Transverse colon (tissue), 4 donors: Measurements from ENCODE around the gene PRDM8. TPM values are rescaled to one million over a fixed set of nuclear protein-coding genes. Genes with fewer than 3 reads are reported as not detected.

Source experiments
- DNase-seq: peaks from one replicate; pipeline ENCODE4 v3.0.0-alpha.2; 2019
- H3K27ac ChIP-seq, 4 donors: fragments of 200-600 bp; sonication (generic); 2 replicates each; pipeline ENCODE4 v1.5.1; 2016 to 2018; ENCODE audit warnings: inconsistent platforms in 4 of 4
- H3K27me3 ChIP-seq: fragments of 200-600 bp; sonication (generic); 2 replicates; pipeline ENCODE4 v1.5.1; 2017; ENCODE audit warnings: inconsistent platforms
- H3K36me3 ChIP-seq, 4 donors: fragments of 200-600 bp; sonication (generic); 2 replicates each; pipeline ENCODE4 v1.5.1; 2017 to 2019; ENCODE audit warnings: inconsistent platforms in 4 of 4
- H3K4me1 ChIP-seq, 4 donors: fragments of 200-600 bp; sonication (generic); 2 replicates each; pipeline ENCODE4 v1.5.1; 2017 to 2020; ENCODE audit warnings: inconsistent platforms in 4 of 4
- H3K4me3 ChIP-seq, 4 donors: fragments of 200-600 bp; sonication (generic); 1 replicate in 1 of 4; 2 replicates in 3 of 4; pipeline versions ENCODE4 v1.5.1 to v1.6.1; 2017 to 2019; ENCODE audit warnings: inconsistent platforms in 4 of 4
- H3K9me3 ChIP-seq, 2 donors: fragments of 200-600 bp; sonication (generic); 2 replicates each; pipeline ENCODE4 v1.5.1; 2017 to 2019; ENCODE audit warnings: inconsistent platforms in 2 of 2
- CTCF ChIP-seq, 5 experiments: fragments of 200-600 bp in 3 of 5; fragments of 450-650 bp in 2 of 5; sonication (generic) in 3 of 5; IDR thresholded peaks; 1 replicate in 2 of 5; 2 replicates in 3 of 5; pipeline ENCODE4 v1.5.1; 2016 to 2017; ENCODE audit warnings: antibody characterized with exemption in 5 of 5, inconsistent platforms in 3 of 5, mild to moderate bottlenecking in 2 of 5, moderate library complexity in 1 of 5
- EP300 ChIP-seq: sonication (generic); formaldehyde crosslinking; IDR thresholded peaks from one replicate; pipeline ENCODE4 v1.6.1; 2017; ENCODE audit warnings: antibody characterized with exemption, low read depth
- POLR2A ChIP-seq: fragments of 450-650 bp; IDR thresholded peaks from one replicate; pipeline ENCODE4 v1.6.1; 2016; ENCODE audit warnings: antibody characterized with exemption, mild to moderate bottlenecking, moderate library complexity
- POLR2AphosphoS5 ChIP-seq, 3 donors: sonication (generic); formaldehyde crosslinking; IDR thresholded peaks; one replicate each; pipeline ENCODE4 v1.6.1; 2016; ENCODE audit warnings: antibody characterized with exemption in 3 of 3
- WGBS, 2 donors: methylation state at CpG; one replicate each; pipeline ENCODE4 v1.1.5; 2018; ENCODE audit warnings: low coverage in 1 of 2; 5-methylcytosine and 5-hydroxymethylcytosine counted together
- in situ Hi-C, 4 donors: fragments of 200-750 bp; cut with MboI; loops; one replicate each; pipeline versions ENCODE4 v1.15.0 to v1.15.1; 2017; ENCODE audit warnings: low sequenced_read_pairs in 3 of 4, low pct_ligation_motif_present in 1 of 4, low pct_unique_long_range_greater_than_20kb in 1 of 4
- intact Hi-C: fragments of 100-400 bp; cut with DNase I; formaldehyde crosslinking; loops from one replicate; pipeline ENCODE4 v1.15.1; 2023; ENCODE audit warnings: low total_unique reads
- total RNA-seq, 4 donors: library from RNA; depleted of rRNA; stranded (reverse); fragments of >200 nt; gene quantifications; one replicate each; pipeline ENCODE4 v1.1.0, GENCODE V29; 2016

PRDM8 gene
- total RNA-seq, 4 donors from 2014 or later: 0.20 to 5.2 (median 3.2) TPM

- peak; percentile 53 for DNase-seq
- H3K36me3 ChIP-seq: no peaks in the 10 kb centered on the region
- TF ChIP-seq EP300: no peak
- TF ChIP-seq CTCF (IDR thresholded peaks at IDR 0.05): no peak
- no peak for TF ChIP-seq POLR2A
- TF ChIP-seq POLR2AphosphoS5 (IDR thresholded peaks at IDR 0.05): no peak
- peaks cover 56% of the 10 kb centered on the region for H3K27me3 ChIP-seq
- intact Hi-C loops: no loop called here
- no peaks in the 10 kb centered on the region for H3K9me3 ChIP-seq
- WGBS, 2 donors: 5% methylated on average over 80 of the region's 88 CpGs; no CpG with 5 or more reads in 1 of the 2 donors
- peaks cover 0 to 21% (median 15%) of the 10 kb centered on the region in 4 donors for H3K4me1 ChIP-seq
- in situ Hi-C loops: loop anchor here in 2 of 4 donors (25.0 kb wide), 2 partner anchors 291 to 1241 kb away; no protein-coding TSS in a partner anchor
- peak overlapping the region; percentile 61 to 90 (median 80) for H3K4me3 ChIP-seq
- H3K27ac ChIP-seq: peak overlapping the region; percentile 87 to 95 (median 90)
Measured at GRCh38 chr4:80202741-80203553, 5.6 kb downstream of the PRDM8 start.

GRCh38 chr4:80204433-80205011, 7.2 kb downstream of the PRDM8 start:
- H3K9me3 ChIP-seq: no peaks in the 10 kb centered on the region
- TF ChIP-seq POLR2A (no peak), CTCF (IDR thresholded peaks at IDR 0.05) (no peak), POLR2AphosphoS5 (IDR thresholded peaks at IDR 0.05) (no peak), EP300 (no peak)
- peaks cover 41% of the 10 kb centered on the region for H3K27me3 ChIP-seq
- no peak for DNase-seq
- peaks cover 0 to 20% (median 14%) of the 10 kb centered on the region in 4 donors for H3K4me1 ChIP-seq
- intact Hi-C loops (no loop called here), in situ Hi-C loops (loop anchor here in 2 of 4 donors (25.0 kb wide), 2 partner anchors 292 to 1242 kb away; no protein-coding TSS in a partner anchor)
- H3K36me3 ChIP-seq: no peaks in the 10 kb centered on the region
- no peak overlapping the region for H3K4me3 ChIP-seq
- H3K27ac ChIP-seq: no peak overlapping the region
- WGBS, 2 donors: 76 to 95% methylated on average over 5 of the region's 5 CpGs

GRCh38 chr4:80206111-80206510, 8.8 kb downstream of the PRDM8 start:
- TF ChIP-seq POLR2A: no peak
- no peak for TF ChIP-seq CTCF (IDR thresholded peaks at IDR 0.05)
- no peak for TF ChIP-seq EP300
- TF ChIP-seq POLR2AphosphoS5 (IDR thresholded peaks at IDR 0.05): no peak
- H3K27ac ChIP-seq: no peak overlapping the region
- WGBS, 2 donors: 94% methylated on average over 7 to 9 of the region's 9 CpGs
- no peaks in the 10 kb centered on the region for H3K36me3 ChIP-seq
- in situ Hi-C loops: loop anchor here in 2 of 4 donors (25.0 kb wide), 2 partner anchors 294 to 1244 kb away; no protein-coding TSS in a partner anchor
- H3K4me1 ChIP-seq: peaks cover 0 to 20% (median 14%) of the 10 kb centered on the region in 4 donors
- DNase-seq: no peak
- peaks cover 32% of the 10 kb centered on the region for H3K27me3 ChIP-seq
- no peaks in the 10 kb centered on the region for H3K9me3 ChIP-seq
- intact Hi-C loops: no loop called here
- H3K4me3 ChIP-seq: no peak overlapping the region

- in situ Hi-C loops: loop anchor here in 2 of 4 donors (25.0 kb wide), 2 partner anchors 294 to 1244 kb away; no protein-coding TSS in a partner anchor
- H3K9me3 ChIP-seq: no peaks in the 10 kb centered on the region
- DNase-seq: no peak
- H3K27me3 ChIP-seq: peaks cover 27% of the 10 kb centered on the region
- H3K36me3 ChIP-seq: no peaks in the 10 kb centered on the region
- TF ChIP-seq POLR2A (no peak), CTCF (IDR thresholded peaks at IDR 0.05) (no peak), POLR2AphosphoS5 (IDR thresholded peaks at IDR 0.05) (no peak), EP300 (no peak)
- intact Hi-C loops: no loop called here
- WGBS, 2 donors: 86% methylated on average over 24 of the region's 29 CpGs; no CpG with 5 or more reads in 1 of the 2 donors
- H3K4me3 ChIP-seq: no peak overlapping the region
- no peak overlapping the region for H3K27ac ChIP-seq
- H3K4me1 ChIP-seq: peaks cover 0 to 16% (median 10%) of the 10 kb centered on the region in 4 donors
Measured at GRCh38 chr4:80206521-80207171, 9.3 kb downstream of the PRDM8 start.
